Right lobe of liver (tissue), 4 donors: ENCODE results near the gene NOL12.

Source experiments
- CTCF ChIP-seq, 4 donors: fragments of 200-600 bp in 3 of 4; fragments of 450-650 bp in 1 of 4; IDR thresholded peaks; one replicate each; pipeline versions ENCODE4 v1.5.1 to v1.8.0; 2016 to 2022; ENCODE audit warnings: antibody characterized with exemption in 4 of 4, mild to moderate bottlenecking in 2 of 4
- POLR2A ChIP-seq: fragments of 450-650 bp; IDR thresholded peaks from one replicate; pipeline ENCODE4 v1.6.1; 2017; ENCODE audit warnings: antibody characterized with exemption, mild to moderate bottlenecking
- donor health status: DM: no; HTN: no; CAD: no.
- donor health status: DM: no; HTN: no; CAD: no.
- donor health status: DM: no; HTN: yes; CAD: no.

GRCh38 chr22:37692627-37693285, 6.6 kb downstream of the NOL12 start:
- TF ChIP-seq CTCF (IDR thresholded peaks at IDR 0.05) (no peak), POLR2A (no peak)
